HG03095 (cell line): ENCODE data around the gene SERPINA1.

Source experiments
- ATAC-seq: cut with Tn5 transposase; IDR thresholded peaks from one replicate; pipeline ENCODE4 v1.9.1; 2021; ENCODE audit warnings: moderate library complexity; ENCODE audit not compliant: unreplicated experiment

The SERPINA1 gene

GRCh38 chr14:94384342-94384741, 4.1 kb downstream of the SERPINA1 start:
- no peak for ATAC-seq

GRCh38 chr14:94383777-94384176, 4.6 kb downstream of the SERPINA1 start:
- no peak for ATAC-seq

GRCh38 chr14:94382716-94383596, 5.4 kb downstream of the SERPINA1 start:
- no peak for ATAC-seq

- ATAC-seq, result no peak
Measured at GRCh38 chr14:94382099-94382715, 6.2 kb downstream of the SERPINA1 start.

- no peak for ATAC-seq
Measured at GRCh38 chr14:94381149-94382030, 7.0 kb downstream of the SERPINA1 start.

- ATAC-seq, result no peak
Measured at GRCh38 chr14:94380225-94381148, 7.9 kb downstream of the SERPINA1 start.

GRCh38 chr14:94379291-94380224, 8.8 kb downstream of the SERPINA1 start:
- ATAC-seq, result no peak

GRCh38 chr14:94378527-94379290, 9.7 kb downstream of the SERPINA1 start:
- no peak for ATAC-seq

- no peak for ATAC-seq
Measured at GRCh38 chr14:94377866-94378470, 10.4 kb downstream of the SERPINA1 start.

- ATAC-seq, result no peak
Measured at GRCh38 chr14:94376976-94377865, 11.2 kb downstream of the SERPINA1 start.

- no peak for ATAC-seq
Measured at GRCh38 chr14:94376108-94376975, 12.1 kb downstream of the SERPINA1 start.

GRCh38 chr14:94375552-94376107, 12.8 kb downstream of the SERPINA1 start:
- ATAC-seq, result no peak

- no peak for ATAC-seq
Measured at GRCh38 chr14:94374749-94375260, 13.6 kb downstream of the SERPINA1 start.

- ATAC-seq, result no peak
Measured at GRCh38 chr14:94374116-94374515, 14.3 kb downstream of the SERPINA1 start.

- ATAC-seq, result no peak
Measured at GRCh38 chr14:94373708-94374107, 14.7 kb downstream of the SERPINA1 start.
